ENCODE data around the gene TNFAIP2. TPM values are rescaled to one million over a fixed set of nuclear protein-coding genes. Genes with fewer than 3 reads are reported as not detected.
A peak's percentile ranks its signal among the peaks of the same experiment; 100 is the strongest.
"Not testable (repeated sequence)": the region's sequence is repeated elsewhere in the genome, so short reads cannot be mapped to it uniquely, and the experiment has no call there.

Gene TNFAIP2
- total and polyA plus RNA-seq, 9 donors: 40.0 to 62.9 (median 53.5) TPM

- WGBS (ENCODE audit: insufficient coverage): 87% methylated on average over 8 of the region's 10 CpGs
- no peaks in the 10 kb centered on the region for H3K36me3 ChIP-seq (ENCODE audit: control insufficient read depth, insufficient read depth, low read length)
These were observed 7.3 kb upstream of the TNFAIP2 start for GRCh38 chr14:103115845-103116572.

GRCh38 chr14:103116636-103117035 lies 6.6 kb upstream of the TNFAIP2 start:
- WGBS (ENCODE audit: insufficient coverage): 86% methylated on average over 15 of the region's 17 CpGs
- no peaks in the 10 kb centered on the region for H3K36me3 ChIP-seq (ENCODE audit: control insufficient read depth, insufficient read depth, low read length)
- H3K27ac ChIP-seq (ENCODE audit: low read length): no peak overlapping the region
- no peaks in the 10 kb centered on the region for H3K9me3 ChIP-seq (replicated peaks; ENCODE audit: control insufficient read depth, low read depth, low read length)
- H3K4me1 ChIP-seq (ENCODE audit: control insufficient read depth, insufficient read depth, low read length): peaks cover 65% of the 10 kb centered on the region
- H3K27me3 ChIP-seq (ENCODE audit: control insufficient read depth, insufficient read depth, low read length): no peaks in the 10 kb centered on the region
- no peak for DNase-seq
- H3K4me3 ChIP-seq (ENCODE audit: low read length): no peak overlapping the region

More at GRCh38 chr14:103115845-103116572, 7.3 kb upstream of the TNFAIP2 start:
- H3K4me3 ChIP-seq (ENCODE audit: low read length): no peak overlapping the region
- DNase-seq: no peak
- H3K9me3 ChIP-seq (replicated peaks; ENCODE audit: control insufficient read depth, low read depth, low read length): no peaks in the 10 kb centered on the region
- no peak overlapping the region for H3K27ac ChIP-seq (ENCODE audit: low read length)
- H3K27me3 ChIP-seq (ENCODE audit: control insufficient read depth, insufficient read depth, low read length): no peaks in the 10 kb centered on the region
- peaks cover 65% of the 10 kb centered on the region for H3K4me1 ChIP-seq (ENCODE audit: control insufficient read depth, insufficient read depth, low read length)

- Histone ChIP-seq H3K4me1 (ENCODE audit: control insufficient read depth, insufficient read depth, low read length) (peaks cover 64% of the 10 kb centered on the region), H3K27ac (ENCODE audit: low read length) (peak overlapping the region; percentile 57)
- H3K27me3 ChIP-seq (ENCODE audit: control insufficient read depth, insufficient read depth, low read length); DNase-seq; H3K36me3 ChIP-seq (ENCODE audit: control insufficient read depth, insufficient read depth, low read length); H3K4me3 ChIP-seq (ENCODE audit: low read length); H3K9me3 ChIP-seq (replicated peaks; ENCODE audit: control insufficient read depth, low read depth, low read length): not testable (repeated sequence)
- WGBS (ENCODE audit: insufficient coverage): no CpG with 5 or more reads among the region's 7 CpGs
These were observed 5.8 kb upstream of the TNFAIP2 start for GRCh38 chr14:103117499-103117898.

GRCh38 chr14:103118018-103118662 lies 5.1 kb upstream of the TNFAIP2 start:
- WGBS (ENCODE audit: insufficient coverage): 5% methylated on average over 2 of the region's 10 CpGs
- peaks cover 4% of the 10 kb centered on the region for H3K27me3 ChIP-seq (ENCODE audit: control insufficient read depth, insufficient read depth, low read length)
- no peaks in the 10 kb centered on the region for H3K36me3 ChIP-seq (ENCODE audit: control insufficient read depth, insufficient read depth, low read length)
- no peak overlapping the region for H3K4me3 ChIP-seq (ENCODE audit: low read length)
- DNase-seq: peak; percentile 97
- peaks cover 63% of the 10 kb centered on the region for H3K4me1 ChIP-seq (ENCODE audit: control insufficient read depth, insufficient read depth, low read length)
- H3K9me3 ChIP-seq (replicated peaks; ENCODE audit: control insufficient read depth, low read depth, low read length): no peaks in the 10 kb centered on the region
- peak overlapping the region; percentile 88 for H3K27ac ChIP-seq (ENCODE audit: low read length)

GRCh38 chr14:103118663-103119404 lies 4.4 kb upstream of the TNFAIP2 start:
- WGBS (ENCODE audit: insufficient coverage): 60% methylated on average over 5 of the region's 9 CpGs
- Histone ChIP-seq H3K9me3 (replicated peaks; ENCODE audit: control insufficient read depth, low read depth, low read length) (no peaks in the 10 kb centered on the region), H3K36me3 (ENCODE audit: control insufficient read depth, insufficient read depth, low read length) (no peaks in the 10 kb centered on the region), H3K4me1 (ENCODE audit: control insufficient read depth, insufficient read depth, low read length) (peaks cover 62% of the 10 kb centered on the region), H3K4me3 (ENCODE audit: low read length) (no peak overlapping the region), H3K27ac (ENCODE audit: low read length) (peak overlapping the region; percentile 88), H3K27me3 (ENCODE audit: control insufficient read depth, insufficient read depth, low read length) (peaks cover 6% of the 10 kb centered on the region)
- DNase-seq: peak; percentile 69

- DNase-seq; H3K4me3 ChIP-seq (ENCODE audit: low read length); H3K36me3 ChIP-seq (ENCODE audit: control insufficient read depth, insufficient read depth, low read length); H3K9me3 ChIP-seq (replicated peaks; ENCODE audit: control insufficient read depth, low read depth, low read length); H3K27ac ChIP-seq (ENCODE audit: low read length): not testable (repeated sequence)
- WGBS (ENCODE audit: insufficient coverage): no CpG with 5 or more reads among the region's 8 CpGs
- peaks cover 64% of the 10 kb centered on the region for H3K4me1 ChIP-seq (ENCODE audit: control insufficient read depth, insufficient read depth, low read length)
- H3K27me3 ChIP-seq (ENCODE audit: control insufficient read depth, insufficient read depth, low read length): peaks cover 10% of the 10 kb centered on the region
These were observed 3.7 kb upstream of the TNFAIP2 start for GRCh38 chr14:103119527-103119926.

- DNase-seq: no peak
- WGBS (ENCODE audit: insufficient coverage): 29% methylated on average over 16 of the region's 18 CpGs
- H3K4me1 ChIP-seq (ENCODE audit: control insufficient read depth, insufficient read depth, low read length): peaks cover 81% of the 10 kb centered on the region
- H3K27ac ChIP-seq (ENCODE audit: low read length): peak overlapping the region; percentile 91
- no peaks in the 10 kb centered on the region for H3K9me3 ChIP-seq (replicated peaks; ENCODE audit: control insufficient read depth, low read depth, low read length)
- H3K4me3 ChIP-seq (ENCODE audit: low read length): no peak overlapping the region
- peaks cover 24% of the 10 kb centered on the region for H3K27me3 ChIP-seq (ENCODE audit: control insufficient read depth, insufficient read depth, low read length)
- H3K36me3 ChIP-seq (ENCODE audit: control insufficient read depth, insufficient read depth, low read length): peaks cover 6% of the 10 kb centered on the region
These were observed 2.0 kb upstream of the TNFAIP2 start for GRCh38 chr14:103121121-103121845.

GRCh38 chr14:103121846-103122584 lies 1.2 kb upstream of the TNFAIP2 start:
- 2% methylated on average over 7 of the region's 23 CpGs for WGBS (ENCODE audit: insufficient coverage)
- H3K4me3 ChIP-seq (ENCODE audit: low read length): peak overlapping the region; percentile 4
- peaks cover 86% of the 10 kb centered on the region for H3K4me1 ChIP-seq (ENCODE audit: control insufficient read depth, insufficient read depth, low read length)
- H3K27ac ChIP-seq (ENCODE audit: low read length): peak overlapping the region; percentile 97
- peaks cover 27% of the 10 kb centered on the region for H3K27me3 ChIP-seq (ENCODE audit: control insufficient read depth, insufficient read depth, low read length)
- H3K9me3 ChIP-seq (replicated peaks; ENCODE audit: control insufficient read depth, low read depth, low read length): no peaks in the 10 kb centered on the region
- peaks cover 7% of the 10 kb centered on the region for H3K36me3 ChIP-seq (ENCODE audit: control insufficient read depth, insufficient read depth, low read length)
- DNase-seq: peak; percentile 95

GRCh38 chr14:103122585-103122946 lies 695 bp upstream of the TNFAIP2 start:
- no peak for DNase-seq
- Histone ChIP-seq H3K27me3 (ENCODE audit: control insufficient read depth, insufficient read depth, low read length) (peaks cover 29% of the 10 kb centered on the region), H3K27ac (ENCODE audit: low read length) (peak overlapping the region; percentile 97), H3K4me3 (ENCODE audit: low read length) (peak overlapping the region; percentile 44), H3K9me3 (replicated peaks; ENCODE audit: control insufficient read depth, low read depth, low read length) (no peaks in the 10 kb centered on the region), H3K36me3 (ENCODE audit: control insufficient read depth, insufficient read depth, low read length) (peaks cover 9% of the 10 kb centered on the region), H3K4me1 (ENCODE audit: control insufficient read depth, insufficient read depth, low read length) (peaks cover 88% of the 10 kb centered on the region)
- 12% methylated on average over 15 of the region's 15 CpGs for WGBS (ENCODE audit: insufficient coverage)

Data from muscle of leg (tissue), 11 donors.